Breast epithelium (tissue), 3 donors: Measurements from ENCODE around the gene TMEM255B.

ENCODE experiments used
- CTCF ChIP-seq, 3 donors: fragments of 450-650 bp; IDR thresholded peaks; one replicate each; pipeline ENCODE4 v1.5.1; 2016 to 2017; ENCODE audit warnings: antibody characterized with exemption in 3 of 3, mild to moderate bottlenecking in 3 of 3, moderate library complexity in 3 of 3
- POLR2AphosphoS5 ChIP-seq, 3 donors: sonication (generic); formaldehyde crosslinking; IDR thresholded peaks; one replicate each; pipeline ENCODE4 v1.6.1; 2017; ENCODE audit warnings: antibody characterized with exemption in 3 of 3

- TF ChIP-seq POLR2AphosphoS5 (IDR thresholded peaks at IDR 0.05) (no peak), CTCF (IDR thresholded peaks at IDR 0.05) (no peak)
Measured at GRCh38 chr13:113737803-113738202, 21.2 kb upstream of the TMEM255B start.
